Osteocyte (in vitro differentiated cells): Measurements from ENCODE around the gene MYEF2. TPM values are rescaled to one million over a fixed set of nuclear protein-coding genes. Genes with fewer than 3 reads are reported as not detected.

Experiments
- DNase-seq: peaks from one replicate; pipeline ENCODE4 v3.0.0; 2021; ENCODE audit warnings: mixed read lengths; ENCODE audit not compliant: unreplicated experiment; ENCODE audit errors: extremely low spot score
- H3K27ac Mint-ChIP-seq: one replicate; pipeline ENCODE4 v1.8.0; 2021; ENCODE audit warnings: mild to moderate bottlenecking, mixed read lengths; ENCODE audit not compliant: unreplicated experiment
- H3K27me3 Mint-ChIP-seq: one replicate; pipeline ENCODE4 v1.8.0; 2021; ENCODE audit warnings: mixed read lengths; ENCODE audit not compliant: unreplicated experiment
- H3K36me3 Mint-ChIP-seq: one replicate; pipeline ENCODE4 v1.8.0; 2021; ENCODE audit warnings: mixed read lengths; ENCODE audit not compliant: unreplicated experiment
- H3K4me1 Mint-ChIP-seq: one replicate; pipeline ENCODE4 v1.8.0; 2021; ENCODE audit warnings: mixed read lengths; ENCODE audit not compliant: unreplicated experiment
- H3K4me3 Mint-ChIP-seq: one replicate; pipeline ENCODE4 v1.8.0; 2021; ENCODE audit warnings: mild to moderate bottlenecking, moderate library complexity, mixed read lengths; ENCODE audit not compliant: unreplicated experiment
- H3K9me3 Mint-ChIP-seq: one replicate; pipeline ENCODE4 v1.8.0; 2021; ENCODE audit warnings: mixed read lengths; ENCODE audit not compliant: unreplicated experiment
- total RNA-seq: library from RNA; stranded (reverse); gene quantifications from 2 replicates; pipeline ENCODE4 v1.2.1, GENCODE V29; 2021
- TF ChIP-seq, protein P1 (sequence below): fragments of 200-600 bp; sonication (generic); IDR thresholded peaks from 2 replicates; pipeline ENCODE4 v1.5.0; 2021; ENCODE audit warnings: antibody characterized with exemption, mild to moderate bottlenecking, moderate library complexity

The MYEF2 gene
- total RNA-seq, 1 donor from 2014 or later: 27.4 TPM

DNA sequence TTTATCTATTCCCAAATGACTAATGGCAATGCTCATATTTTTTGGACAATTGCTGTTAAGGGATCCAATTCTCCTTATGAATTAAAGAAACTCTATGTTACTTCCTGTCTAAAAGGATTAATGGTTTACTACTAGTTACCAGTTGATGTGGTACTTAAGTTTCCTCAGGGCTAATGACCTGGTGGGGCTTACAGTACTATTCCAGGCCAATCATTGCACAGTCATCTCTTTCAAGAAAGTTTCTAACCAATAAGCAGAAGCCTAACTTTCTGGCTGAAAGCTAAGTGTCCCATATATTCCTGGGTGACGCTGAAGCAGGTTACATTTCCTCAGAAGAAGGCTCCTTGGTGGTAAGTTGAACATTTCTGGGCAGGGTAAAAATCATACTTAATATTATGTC is 27.9 kb upstream of the MYEF2 start, which contains the start of gene SLC12A1:
SLC12A1 (plus strand) TSS at position 322 of the 400 bp plus-strand sequence. CDS start 1,418 bp downstream, outside the sequence.
- DNase-seq: no peak
- Mint-ChIP-seq H3K27me3 (peaks cover 50% of the 10 kb centered on the region), H3K27ac (no peak within 1 kb of the TSS), H3K9me3 (no peaks in the 10 kb centered on the region), H3K4me1 (no peaks in the 10 kb centered on the region), H3K4me3 (no peak within 1 kb of the TSS), H3K36me3 (no peaks in the 10 kb centered on the region)
- TF ChIP-seq, protein P1, sequence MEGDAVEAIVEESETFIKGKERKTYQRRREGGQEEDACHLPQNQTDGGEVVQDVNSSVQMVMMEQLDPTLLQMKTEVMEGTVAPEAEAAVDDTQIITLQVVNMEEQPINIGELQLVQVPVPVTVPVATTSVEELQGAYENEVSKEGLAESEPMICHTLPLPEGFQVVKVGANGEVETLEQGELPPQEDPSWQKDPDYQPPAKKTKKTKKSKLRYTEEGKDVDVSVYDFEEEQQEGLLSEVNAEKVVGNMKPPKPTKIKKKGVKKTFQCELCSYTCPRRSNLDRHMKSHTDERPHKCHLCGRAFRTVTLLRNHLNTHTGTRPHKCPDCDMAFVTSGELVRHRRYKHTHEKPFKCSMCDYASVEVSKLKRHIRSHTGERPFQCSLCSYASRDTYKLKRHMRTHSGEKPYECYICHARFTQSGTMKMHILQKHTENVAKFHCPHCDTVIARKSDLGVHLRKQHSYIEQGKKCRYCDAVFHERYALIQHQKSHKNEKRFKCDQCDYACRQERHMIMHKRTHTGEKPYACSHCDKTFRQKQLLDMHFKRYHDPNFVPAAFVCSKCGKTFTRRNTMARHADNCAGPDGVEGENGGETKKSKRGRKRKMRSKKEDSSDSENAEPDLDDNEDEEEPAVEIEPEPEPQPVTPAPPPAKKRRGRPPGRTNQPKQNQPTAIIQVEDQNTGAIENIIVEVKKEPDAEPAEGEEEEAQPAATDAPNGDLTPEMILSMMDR: no peak

DNA sequence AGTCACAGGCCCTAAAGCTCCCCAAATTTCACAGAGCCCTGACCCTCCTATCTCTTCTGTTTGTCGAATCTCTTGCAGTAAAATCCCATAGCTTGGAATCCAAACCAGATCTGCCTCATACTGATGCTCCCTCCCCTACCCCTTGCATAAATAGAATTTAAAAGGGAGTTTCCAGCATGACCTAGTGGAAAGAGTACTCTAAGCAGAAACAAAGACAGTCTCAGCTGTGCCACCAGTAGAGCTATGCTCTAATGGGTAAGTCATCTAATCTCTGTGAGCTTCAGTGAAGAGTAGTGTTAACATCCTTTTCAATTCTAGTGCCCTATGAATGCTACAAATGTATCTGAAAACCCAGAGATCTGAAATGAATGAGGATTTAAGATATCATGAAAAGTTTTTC is 24.0 kb upstream of the MYEF2 start:
- TF ChIP-seq, protein P1: no peak
- no peak overlapping the region for H3K4me3 Mint-ChIP-seq
- no peaks in the 10 kb centered on the region for H3K4me1 Mint-ChIP-seq
- no peaks in the 10 kb centered on the region for H3K36me3 Mint-ChIP-seq
- H3K9me3 Mint-ChIP-seq: no peaks in the 10 kb centered on the region
- H3K27ac Mint-ChIP-seq: no peak overlapping the region
- peaks cover 42% of the 10 kb centered on the region for H3K27me3 Mint-ChIP-seq
- DNase-seq: no peak

DNA sequence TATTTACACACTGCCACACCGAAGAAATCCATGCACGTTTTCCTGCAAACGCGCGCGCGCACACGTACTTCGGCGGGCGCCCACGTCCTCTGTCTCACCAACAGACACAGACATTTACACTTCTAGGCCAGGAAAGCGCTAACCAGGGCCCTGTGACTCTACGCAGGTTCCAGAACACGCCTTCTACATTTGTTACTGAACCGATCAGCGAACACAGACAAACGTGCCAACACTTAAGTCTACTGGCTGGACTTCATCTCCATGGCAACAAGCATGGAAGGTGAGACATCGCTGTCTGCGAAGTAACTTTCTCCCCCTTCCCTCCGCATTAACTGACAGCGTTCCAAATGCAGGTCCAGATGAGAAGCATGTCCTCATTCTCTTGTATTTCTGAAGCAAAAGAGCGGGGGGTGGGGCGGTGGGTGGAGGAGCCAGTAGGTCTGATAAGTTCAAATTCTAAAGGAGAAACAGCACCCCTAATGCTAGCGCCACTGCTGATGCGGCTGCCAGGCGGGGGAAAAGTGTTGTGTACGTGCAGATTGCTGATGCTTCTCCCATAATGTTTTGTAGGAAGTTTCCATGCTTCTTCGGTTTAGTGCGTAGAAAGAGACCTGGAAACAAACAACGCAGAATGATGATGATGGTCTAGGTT is 13.6 kb upstream of the MYEF2 start, which contains the start of gene CTXN2:
CTXN2 (plus strand) TSS at position 92 of the 652 bp plus-strand sequence. CDS start 9,636 bp downstream, outside the sequence.
- Mint-ChIP-seq H3K4me3 (no peak within 1 kb of the TSS), H3K27me3 (peaks cover 40% of the 10 kb centered on the region), H3K4me1 (peaks cover 6% of the 10 kb centered on the region), H3K27ac (no peak within 1 kb of the TSS), H3K9me3 (no peaks in the 10 kb centered on the region), H3K36me3 (no peaks in the 10 kb centered on the region)
- DNase-seq: no peak
- TF ChIP-seq, protein P1: no peak

- H3K9me3 Mint-ChIP-seq: no peaks in the 10 kb centered on the region
- TF ChIP-seq, protein P1: no peak
- H3K4me3 Mint-ChIP-seq: no peak overlapping the region
- H3K36me3 Mint-ChIP-seq: no peaks in the 10 kb centered on the region
- H3K4me1 Mint-ChIP-seq: peaks cover 6% of the 10 kb centered on the region
- H3K27ac Mint-ChIP-seq: no peak overlapping the region
- peak; percentile 88 for DNase-seq
- peaks cover 40% of the 10 kb centered on the region for H3K27me3 Mint-ChIP-seq
These were observed 13.0 kb upstream of the MYEF2 start for GRCh38 chr15:48190932-48191573.

DNA sequence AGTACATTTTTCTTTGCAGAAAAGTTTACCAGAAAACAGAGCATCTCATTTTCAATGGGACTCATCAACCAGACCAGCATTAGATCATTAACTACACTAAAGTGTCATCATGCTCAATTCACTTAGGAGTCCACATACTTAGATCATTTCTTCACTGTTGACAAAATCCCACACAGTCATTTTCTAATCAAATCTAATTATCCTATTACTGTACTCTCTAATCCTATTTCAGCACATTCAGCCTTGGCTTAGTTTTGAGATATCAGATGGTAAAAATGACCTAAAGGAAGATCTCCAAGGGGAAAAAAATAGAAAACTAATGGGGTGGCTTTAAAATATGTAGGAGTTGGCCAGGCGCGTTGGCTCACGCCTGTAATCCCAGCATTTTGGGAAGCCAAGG is 8.2 kb upstream of the MYEF2 start:
- peaks cover 59% of the 10 kb centered on the region for H3K27me3 Mint-ChIP-seq
- H3K4me3 Mint-ChIP-seq: no peak overlapping the region
- no peak overlapping the region for H3K27ac Mint-ChIP-seq
- DNase-seq: no peak
- TF ChIP-seq, protein P1: no peak
- no peaks in the 10 kb centered on the region for H3K36me3 Mint-ChIP-seq
- H3K4me1 Mint-ChIP-seq: peaks cover 3% of the 10 kb centered on the region
- no peaks in the 10 kb centered on the region for H3K9me3 Mint-ChIP-seq
